H9 (cell line): ENCODE results near the gene ASTN2. TPM values are rescaled to one million over a fixed set of nuclear protein-coding genes. Genes with fewer than 3 reads are reported as not detected.

Source experiments
- DNase-seq: peaks from one replicate; pipeline ENCODE4 v3.0.0-alpha.2; 2017
- H2AFZ ChIP-seq: one replicate; pipeline ENCODE4 v1.6.1; 2013; ENCODE audit warnings: mild to moderate bottlenecking, low read length, control low read depth, moderate library complexity
- H2AK5ac ChIP-seq: 2 replicates; pipeline ENCODE4 v1.6.1; 2013; ENCODE audit warnings: low read length, control low read depth, mixed read lengths; ENCODE audit not compliant: insufficient read length
- H2BK120ac ChIP-seq: one replicate; pipeline ENCODE4 v1.6.1; 2013; ENCODE audit warnings: low read depth, mild to moderate bottlenecking, low read length, control low read depth, inconsistent platforms; ENCODE audit not compliant: poor library complexity, severe bottlenecking
- H2BK12ac ChIP-seq: 2 replicates; pipeline ENCODE4 v1.6.1; 2013; ENCODE audit warnings: low read length, control low read depth, mixed read lengths, low read depth; ENCODE audit not compliant: insufficient read length
- H2BK15ac ChIP-seq: 2 replicates; pipeline ENCODE4 v1.6.1; 2013; ENCODE audit warnings: low read depth, low read length, control low read depth
- H2BK20ac ChIP-seq: one replicate; pipeline ENCODE4 v1.6.1; 2013; ENCODE audit warnings: low read depth, mild to moderate bottlenecking, low read length, control low read depth, inconsistent platforms; ENCODE audit not compliant: poor library complexity, severe bottlenecking
- H2BK5ac ChIP-seq: 2 replicates; pipeline ENCODE4 v1.6.1; 2013; ENCODE audit warnings: low read length, control low read depth, mixed read lengths; ENCODE audit not compliant: insufficient read length
- H3K14ac ChIP-seq: 2 replicates; pipeline ENCODE4 v1.6.1; 2013; ENCODE audit warnings: low read length, control low read depth; ENCODE audit not compliant: insufficient read depth
- H3K18ac ChIP-seq: 2 replicates; pipeline ENCODE4 v1.6.1; 2013; ENCODE audit warnings: low read depth, mild to moderate bottlenecking, mixed read lengths, low read length, control low read depth; ENCODE audit not compliant: insufficient read length
- H3K23ac ChIP-seq: 2 replicates; pipeline ENCODE4 v1.6.1; 2013; ENCODE audit warnings: low read length, control low read depth, mixed read lengths, low read depth; ENCODE audit not compliant: insufficient read length
- H3K23me2 ChIP-seq: 2 replicates; pipeline ENCODE4 v1.6.1; 2013; ENCODE audit warnings: low read depth, mild to moderate bottlenecking, mixed read lengths, low read length, control low read depth; ENCODE audit not compliant: insufficient read length, poor library complexity, severe bottlenecking
- H3K27ac ChIP-seq: 2 replicates; pipeline ENCODE4 v1.5.1; 2013; ENCODE audit warnings: low read length, control low read depth, mixed read lengths, low read depth; ENCODE audit not compliant: insufficient read length
- H3K27me3 ChIP-seq: 2 replicates; pipeline ENCODE4 v1.6.1; 2013; ENCODE audit warnings: low read length, control low read depth, inconsistent platforms; ENCODE audit not compliant: insufficient read depth
- H3K4ac ChIP-seq: 2 replicates; pipeline ENCODE4 v1.6.1; 2013; ENCODE audit warnings: low read depth, mild to moderate bottlenecking, control low read depth, inconsistent platforms, low read length, moderate library complexity
- H3K4me1 ChIP-seq: 2 replicates; pipeline ENCODE4 v1.6.1; 2013; ENCODE audit warnings: low read length, control low read depth, inconsistent platforms; ENCODE audit not compliant: insufficient read depth
- H3K4me2 ChIP-seq: 2 replicates; pipeline ENCODE4 v1.6.1; 2013; ENCODE audit warnings: low read length, control low read depth, mixed read lengths; ENCODE audit not compliant: insufficient read length, insufficient read depth
- H3K56ac ChIP-seq: 2 replicates; pipeline ENCODE4 v1.6.1; 2013; ENCODE audit warnings: low read depth, mild to moderate bottlenecking, mixed read lengths, low read length, control low read depth; ENCODE audit not compliant: insufficient read length
- H3K79me1 ChIP-seq: 2 replicates; pipeline ENCODE4 v1.6.1; 2013; ENCODE audit warnings: low read depth, mild to moderate bottlenecking, moderate library complexity, low read length, control low read depth, inconsistent platforms; ENCODE audit not compliant: insufficient read depth, poor library complexity, severe bottlenecking
- H3K79me2 ChIP-seq: 2 replicates; pipeline ENCODE4 v1.6.1; 2013; ENCODE audit warnings: low read length, control low read depth, inconsistent platforms; ENCODE audit not compliant: insufficient read depth
- H3K9ac ChIP-seq: 2 replicates; pipeline ENCODE4 v1.6.1; 2013; ENCODE audit warnings: low read length, control low read depth, mixed read lengths; ENCODE audit not compliant: insufficient read length; ENCODE audit errors: extremely low read depth
- H3K9me3 ChIP-seq: one replicate; pipeline ENCODE4 v1.6.1; 2013; ENCODE audit warnings: low read depth, low read length, inconsistent platforms; ENCODE audit not compliant: control insufficient read depth
- H3T11ph ChIP-seq: one replicate; pipeline ENCODE4 v1.6.1; 2013; ENCODE audit warnings: mild to moderate bottlenecking, low read length, control low read depth, inconsistent platforms
- H4K20me1 ChIP-seq: one replicate; pipeline ENCODE4 v1.6.1; 2013; ENCODE audit not compliant: control insufficient read depth, insufficient read length, insufficient read depth
- H4K5ac ChIP-seq: 2 replicates; pipeline ENCODE4 v1.6.1; 2013; ENCODE audit warnings: low read depth, mild to moderate bottlenecking, mixed read lengths, low read length, control low read depth; ENCODE audit not compliant: insufficient read length
- H4K8ac ChIP-seq: replicated peaks from 2 replicates; pipeline ENCODE4 v1.6.1; 2013; ENCODE audit warnings: low read length, control low read depth, mixed read lengths, low read depth; ENCODE audit not compliant: insufficient read length
- H4K91ac ChIP-seq: 2 replicates; pipeline ENCODE4 v1.6.1; 2013; ENCODE audit warnings: low read depth, mild to moderate bottlenecking, moderate library complexity, mixed read lengths, low read length, control low read depth; ENCODE audit not compliant: insufficient read length
- H3K27ac Mint-ChIP-seq, 3 experiments: 2 replicates in 2 of 3; 3 replicates in 1 of 3; pipeline ENCODE4 v1.8.0; 2020 to 2021; ENCODE audit warnings: mixed read lengths in 3 of 3, mild to moderate bottlenecking in 1 of 3, moderate library complexity in 1 of 3
- H3K27me3 Mint-ChIP-seq: 2 replicates; pipeline ENCODE4 v1.8.0; 2021; ENCODE audit warnings: low read depth, mild to moderate bottlenecking, moderate library complexity, mixed read lengths
- H3K36me3 Mint-ChIP-seq, 3 experiments: 2 replicates in 2 of 3; 3 replicates in 1 of 3; pipeline ENCODE4 v1.8.0; 2020 to 2021; ENCODE audit warnings: low read depth in 3 of 3, mixed read lengths in 3 of 3; ENCODE audit not compliant: insufficient read depth in 1 of 3
- H3K4me1 Mint-ChIP-seq, 2 experiments: 2 replicates each; pipeline ENCODE4 v1.8.0; 2020; ENCODE audit warnings: mixed read lengths in 2 of 2
- H3K4me3 Mint-ChIP-seq, 2 experiments: 2 replicates in 1 of 2; 3 replicates in 1 of 2; pipeline ENCODE4 v1.8.0; 2020 to 2021; ENCODE audit warnings: mild to moderate bottlenecking in 2 of 2, mixed read lengths in 2 of 2, moderate library complexity in 1 of 2
- H3K9me3 Mint-ChIP-seq, 2 experiments: 2 replicates in 1 of 2; 3 replicates in 1 of 2; pipeline ENCODE4 v1.8.0; 2020; ENCODE audit warnings: mild to moderate bottlenecking in 2 of 2, mixed read lengths in 2 of 2, moderate library complexity in 1 of 2
- CTCF ChIP-seq: fragments of 200-600 bp; sonication (generic); conservative IDR thresholded peaks from 3 replicates; pipeline ENCODE4 v1.8.0; 2021; ENCODE audit warnings: antibody characterized with exemption, mild to moderate bottlenecking
- WGBS: extraction: QIAGEN DNeasy Blood & Tissue Kit; methylation state at CpG from one replicate; pipeline ENCODE4 v1.1.7; 2013; ENCODE audit warnings: missing lambda C conversion rate, low lambda C conversion rate, mixed read lengths; ENCODE audit not compliant: insufficient read length; ENCODE audit errors: extremely low coverage; 5-methylcytosine and 5-hydroxymethylcytosine counted together
- total RNA-seq: library from RNA; stranded (reverse); gene quantifications from 2 replicates; pipeline ENCODE4 v1.2.1, GENCODE V29; 2021

ASTN2 gene
- total RNA-seq, 1 experiment from 2014 or later: 9.7 TPM

GRCh38 chr9:117300371-117301110, 114.3 kb downstream of the ASTN2 start:
- Histone ChIP-seq H3K23ac (no peak overlapping the region), H3K4me1 (peaks cover 2% of the 10 kb centered on the region; the same call in 1 of the 2 replicates), H3K79me2 (no peaks in the 10 kb centered on the region), H3K14ac (no peak overlapping the region), H2BK5ac (no peak overlapping the region), H3K9ac (no peak overlapping the region), H3K4me2 (no peak overlapping the region), H4K91ac (no peak overlapping the region), H3K4ac (no peak overlapping the region), H4K20me1 (no peaks in the 10 kb centered on the region), H3K9me3 (no peaks in the 10 kb centered on the region), H2AK5ac (no peak overlapping the region), H2BK12ac (no peak overlapping the region), H3K18ac (no peak overlapping the region), H2BK20ac (no peak overlapping the region), H3K56ac (no peak overlapping the region), H3K23me2 (no peaks in the 10 kb centered on the region), H3K27ac (no peak overlapping the region), H4K5ac (no peak overlapping the region), H2BK15ac (no peak overlapping the region), H4K8ac (no peak overlapping the region), H2AFZ (no peak overlapping the region), H3T11ph (no peak overlapping the region), H2BK120ac (no peak overlapping the region), H3K79me1 (no peaks in the 10 kb centered on the region), H3K27me3 (no peaks in the 10 kb centered on the region)
- no peak overlapping the region for H3K27ac Mint-ChIP-seq
- WGBS: no CpG with 5 or more reads among the region's 4 CpGs
- TF ChIP-seq CTCF: no peak
- H3K36me3 Mint-ChIP-seq: no peaks in the 10 kb centered on the region; a peak in 1 of 7 replicates
- no peaks in the 10 kb centered on the region; the same call in none of the 2 replicates for H3K27me3 Mint-ChIP-seq
- H3K4me1 Mint-ChIP-seq: peaks cover 15 to 18% of the 10 kb centered on the region in 2 experiments
- no peak for DNase-seq
- H3K9me3 Mint-ChIP-seq: no peaks in the 10 kb centered on the region
- no peak overlapping the region for H3K4me3 Mint-ChIP-seq
